ENCODE results near the gene RPS6KA5.

The RPS6KA5 gene

GRCh38 chr14:90976101-90976500, 84.3 kb downstream of the RPS6KA5 start:
- no peak overlapping the region for H3K4me3 ChIP-seq (ENCODE audit: control insufficient read depth, low read depth, low read length)
- TF ChIP-seq CTCF (IDR thresholded peaks at IDR 0.05; ENCODE audit: control insufficient read depth, insufficient read depth, low read depth, low read length, missing control alignments), result no peak
- no peak for DNase-seq (ENCODE audit: low read depth)

- no peak for TF ChIP-seq CTCF (IDR thresholded peaks at IDR 0.05; ENCODE audit: control insufficient read depth, insufficient read depth, low read depth, low read length, missing control alignments)
- H3K4me3 ChIP-seq (ENCODE audit: control insufficient read depth, low read depth, low read length), result no peak overlapping the region
- DNase-seq (ENCODE audit: low read depth), result no peak
Observed at GRCh38 chr14:90971687-90972086, 88.8 kb downstream of the RPS6KA5 start.

GRCh38 chr14:90970167-90970600, 90.3 kb downstream of the RPS6KA5 start:
- TF ChIP-seq CTCF (IDR thresholded peaks at IDR 0.05; ENCODE audit: control insufficient read depth, insufficient read depth, low read depth, low read length, missing control alignments), result no peak
- H3K4me3 ChIP-seq (ENCODE audit: control insufficient read depth, low read depth, low read length), result no peak overlapping the region
- DNase-seq (ENCODE audit: low read depth), result no peak

- H3K4me3 ChIP-seq (ENCODE audit: control insufficient read depth, low read depth, low read length), result no peak overlapping the region
- no peak for DNase-seq (ENCODE audit: low read depth)
- TF ChIP-seq CTCF (IDR thresholded peaks at IDR 0.05; ENCODE audit: control insufficient read depth, insufficient read depth, low read depth, low read length, missing control alignments), result no peak
Observed at GRCh38 chr14:90969531-90970166, 90.8 kb downstream of the RPS6KA5 start.

GRCh38 chr14:90968025-90968424, 92.4 kb downstream of the RPS6KA5 start:
- TF ChIP-seq CTCF (IDR thresholded peaks at IDR 0.05; ENCODE audit: control insufficient read depth, insufficient read depth, low read depth, low read length, missing control alignments), result no peak
- DNase-seq (ENCODE audit: low read depth), result no peak
- no peak overlapping the region for H3K4me3 ChIP-seq (ENCODE audit: control insufficient read depth, low read depth, low read length)

GRCh38 chr14:90966493-90966892, 93.9 kb downstream of the RPS6KA5 start:
- TF ChIP-seq CTCF (IDR thresholded peaks at IDR 0.05; ENCODE audit: control insufficient read depth, insufficient read depth, low read depth, low read length, missing control alignments), result no peak
- no peak overlapping the region for H3K4me3 ChIP-seq (ENCODE audit: control insufficient read depth, low read depth, low read length)
- DNase-seq (ENCODE audit: low read depth), result no peak

Measured in AG09309 (cell line).